ENCODE measurements around the gene RASA3. TPM values are rescaled to one million over a fixed set of nuclear protein-coding genes. Genes with fewer than 3 reads are reported as not detected.

RASA3 gene
- total RNA-seq, 2 experiments from 2014 or later, result 97.2 to 99.3 TPM

DNA sequence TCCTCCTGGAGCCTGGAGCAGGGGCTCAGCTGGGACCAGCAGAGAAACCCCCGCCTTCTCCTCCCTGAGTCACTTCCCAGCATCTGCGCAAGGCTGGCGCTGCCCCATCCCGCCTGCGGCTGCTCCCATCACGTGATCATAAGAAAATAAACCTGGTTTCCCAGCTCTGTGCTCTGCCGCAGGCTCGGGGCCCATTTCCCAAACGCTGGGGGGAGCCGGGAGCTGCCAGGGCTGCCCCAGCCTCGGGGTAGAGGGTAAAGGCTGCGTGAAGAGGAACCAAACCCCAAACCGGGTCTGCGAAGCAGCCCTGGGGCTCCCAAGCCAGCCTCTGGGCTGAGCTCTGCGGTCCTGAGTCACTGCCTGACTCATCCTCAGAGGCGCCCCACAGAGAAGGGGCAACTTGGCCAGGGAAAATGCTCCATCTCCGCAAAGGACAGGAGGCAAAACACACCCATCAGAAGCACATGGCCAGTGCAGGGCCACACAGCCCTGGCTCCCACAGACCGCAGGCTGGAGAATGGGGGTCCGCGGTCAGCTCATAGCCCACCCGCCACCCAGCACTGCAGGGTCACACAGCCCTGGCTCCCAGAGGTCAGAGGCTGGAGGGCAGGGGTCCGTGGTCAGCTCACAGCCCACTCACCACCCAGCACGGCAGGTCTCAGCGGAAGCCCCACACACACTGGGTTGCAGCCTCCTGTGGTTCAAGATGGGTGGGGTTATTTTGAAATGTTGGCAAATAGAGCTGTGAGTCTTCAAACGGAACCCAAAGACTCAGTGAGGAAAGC, 67.1 kb downstream of the RASA3 start:
- POLR2A ChIA-PET, result interaction anchor here (0.7 to 2.6 kb wide), 16 partner anchors 10 to 576 kb away, joined by 3 to 20 read pairs (median 4); partner anchors contain the start of gene UPF3A

DNA sequence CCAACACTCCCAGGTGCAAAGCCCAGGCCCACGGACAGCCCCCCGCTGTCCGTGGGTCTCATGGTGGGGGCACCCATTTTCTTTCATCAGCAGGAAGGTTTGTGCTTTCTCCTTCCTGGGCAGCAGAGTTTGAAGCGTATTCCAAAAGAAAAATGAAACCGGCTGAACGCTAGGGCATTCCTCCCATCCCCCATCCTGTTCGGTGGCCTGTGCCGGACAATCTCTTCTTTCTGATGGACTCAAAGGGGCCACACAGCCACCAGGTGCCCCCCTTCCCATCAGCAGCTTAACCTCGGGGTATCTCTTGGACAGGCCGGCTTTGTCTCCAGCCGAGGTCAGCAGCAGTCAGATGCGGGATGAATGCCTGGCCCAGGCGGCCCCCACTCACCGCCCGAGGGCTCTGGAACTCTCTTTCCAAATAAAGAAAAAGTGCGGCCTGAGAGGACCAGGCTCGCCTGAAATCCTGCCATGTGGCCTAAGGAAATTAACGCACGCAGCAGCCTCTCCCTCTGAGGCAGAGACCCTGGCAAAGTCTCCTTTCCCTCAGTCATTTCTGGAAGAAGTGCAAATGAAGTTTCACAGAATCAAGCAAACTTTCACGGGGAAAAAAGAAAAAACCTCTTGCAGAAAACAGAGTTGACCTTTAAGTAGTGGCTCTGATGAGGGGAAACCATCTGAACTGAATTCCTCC, 67.8 kb downstream of the RASA3 start:
- DNase-seq, result no peak
- Mint-ChIP-seq H3K9me3 (no peaks in the 10 kb centered on the region), H3K36me3 (ENCODE audit: low read depth) (peaks cover 35% of the 10 kb centered on the region), H3K27me3 (no peaks in the 10 kb centered on the region), H3K4me3 (peak overlapping the region; percentile 67), H3K4me1 (peaks cover 65% of the 10 kb centered on the region), H3K27ac (peak overlapping the region; percentile 89)
- ChIA-PET POLR2A (interaction anchor here (1.1 to 2.6 kb wide), 10 partner anchors 46 to 217 kb away, joined by 3 to 20 read pairs (median 5); partner anchors contain the start of gene UPF3A), CTCF (interaction anchor here (1.5 kb wide), 2 partner anchors 47 to 162 kb away, joined by 11 to 15 read pairs; no protein-coding TSS in a partner anchor)

More for the DNA sequence above, 67.1 kb downstream of the RASA3 start:
- H3K4me1 Mint-ChIP-seq, result peaks cover 60% of the 10 kb centered on the region
- DNase-seq, result peak; percentile 81
- H3K36me3 Mint-ChIP-seq (ENCODE audit: low read depth), result peaks cover 29% of the 10 kb centered on the region
- no peaks in the 10 kb centered on the region for H3K9me3 Mint-ChIP-seq
- peak overlapping the region; percentile 89 for H3K27ac Mint-ChIP-seq
- no peaks in the 10 kb centered on the region for H3K27me3 Mint-ChIP-seq
- peak overlapping the region; percentile 67 for H3K4me3 Mint-ChIP-seq
- CTCF ChIA-PET, result interaction anchor here (1.1 to 1.5 kb wide), 3 partner anchors 46 to 161 kb away, joined by 5 to 15 read pairs (median 11); no protein-coding TSS in a partner anchor

DNA sequence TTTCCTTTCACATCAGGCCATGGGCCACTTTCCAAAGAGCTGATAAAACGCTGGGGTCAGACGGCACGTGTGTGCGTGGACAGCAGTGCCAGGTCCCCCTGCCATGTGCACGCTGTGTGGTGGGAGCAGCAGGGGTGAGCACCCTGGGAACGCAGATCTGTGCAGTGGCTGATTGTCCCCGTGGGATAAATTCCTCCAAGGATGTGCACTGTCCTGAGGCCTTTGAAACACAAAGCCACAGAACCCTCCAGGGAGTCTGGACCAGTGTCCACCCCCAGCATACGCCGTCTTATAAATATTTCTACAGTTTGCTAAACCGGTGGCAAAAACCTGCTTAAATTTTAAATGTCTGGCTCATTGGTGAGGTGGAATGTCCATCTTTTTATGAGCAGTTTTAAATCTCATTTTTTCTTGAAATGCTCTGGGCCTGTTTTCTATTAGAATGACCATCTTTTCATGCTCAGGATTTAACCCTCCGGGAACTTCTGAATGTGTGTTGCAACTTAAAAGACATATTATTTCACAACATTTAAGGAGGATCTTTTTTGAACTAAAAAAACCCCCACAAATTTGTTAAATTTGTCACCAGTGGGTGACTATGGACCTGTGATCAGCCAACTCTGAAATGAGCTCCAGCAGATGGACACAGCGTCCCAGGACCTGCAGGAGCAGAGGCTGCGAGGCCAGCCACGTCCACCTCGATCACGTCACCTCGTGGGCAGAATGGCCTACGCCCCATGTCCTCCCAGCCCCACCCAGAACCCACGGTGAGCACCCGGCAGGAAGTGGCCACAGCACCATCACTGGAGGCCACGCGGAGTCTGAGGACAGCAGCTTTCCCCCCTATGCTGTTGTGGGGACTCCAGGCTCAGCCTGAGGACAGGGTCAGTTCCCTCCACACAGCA, 68.6 kb downstream of the RASA3 start:
- no peak for DNase-seq
- Mint-ChIP-seq H3K9me3 (no peaks in the 10 kb centered on the region), H3K4me3 (peak overlapping the region; percentile 67), H3K27me3 (no peaks in the 10 kb centered on the region), H3K27ac (no peak overlapping the region), H3K36me3 (ENCODE audit: low read depth) (peaks cover 40% of the 10 kb centered on the region), H3K4me1 (peaks cover 61% of the 10 kb centered on the region)
- ChIA-PET POLR2A (interaction anchor here (2.6 kb wide), 1 partner anchor 47 kb away, joined by 20 read pairs; no protein-coding TSS in a partner anchor), CTCF (no interaction called here)

DNA sequence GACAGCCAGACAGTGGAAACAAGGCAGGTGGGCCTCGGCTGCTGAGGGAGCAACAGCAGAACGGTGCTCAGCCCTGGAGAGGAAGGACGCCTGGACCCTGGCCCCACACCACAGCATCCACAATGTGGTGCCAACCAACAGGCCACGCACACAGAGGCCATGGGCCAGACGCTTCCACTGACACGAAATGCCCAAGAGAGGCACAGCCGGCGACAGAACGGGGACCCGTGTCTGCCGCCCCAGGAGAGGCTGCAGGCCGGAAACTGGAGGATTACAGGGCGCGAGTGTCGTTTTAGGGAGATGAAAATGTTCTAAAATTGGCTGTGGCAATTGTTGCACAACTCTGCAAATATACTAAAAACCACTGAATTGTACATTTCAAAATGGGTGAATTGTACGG, 69.7 kb downstream of the RASA3 start:
- Mint-ChIP-seq H3K27ac (no peak overlapping the region), H3K27me3 (no peaks in the 10 kb centered on the region), H3K4me1 (peaks cover 55% of the 10 kb centered on the region), H3K9me3 (no peaks in the 10 kb centered on the region), H3K36me3 (ENCODE audit: low read depth) (peaks cover 47% of the 10 kb centered on the region), H3K4me3 (no peak overlapping the region)
- no peak for DNase-seq
- CTCF ChIA-PET, result no interaction called here
- POLR2A ChIA-PET, result no interaction called here

DNA sequence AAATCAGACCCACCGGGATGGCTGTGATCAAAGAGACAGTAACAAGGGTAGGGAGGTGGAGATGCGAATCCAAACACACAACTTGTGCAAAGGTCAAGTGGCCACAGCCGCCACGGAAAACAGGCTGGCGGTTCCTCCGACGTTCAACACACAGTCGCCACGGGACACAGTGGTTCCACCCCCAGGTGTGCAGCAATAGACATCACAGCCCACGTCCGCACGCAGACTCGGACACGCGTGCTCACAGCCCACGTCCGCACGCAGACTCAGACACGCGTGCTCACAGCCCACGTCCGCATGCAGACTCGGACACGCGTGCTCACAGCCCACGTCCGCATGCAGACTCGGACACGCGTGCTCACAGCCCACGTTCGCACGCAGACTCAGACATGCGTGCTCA, 70.1 kb downstream of the RASA3 start:
- ChIA-PET CTCF (no interaction called here), POLR2A (no interaction called here)
- H3K27me3 Mint-ChIP-seq, result no peaks in the 10 kb centered on the region
- no peak overlapping the region for H3K4me3 Mint-ChIP-seq
- H3K27ac Mint-ChIP-seq, result no peak overlapping the region
- H3K9me3 Mint-ChIP-seq, result no peaks in the 10 kb centered on the region
- H3K36me3 Mint-ChIP-seq (ENCODE audit: low read depth), result peaks cover 48% of the 10 kb centered on the region
- DNase-seq, result no peak
- peaks cover 55% of the 10 kb centered on the region for H3K4me1 Mint-ChIP-seq

DNA sequence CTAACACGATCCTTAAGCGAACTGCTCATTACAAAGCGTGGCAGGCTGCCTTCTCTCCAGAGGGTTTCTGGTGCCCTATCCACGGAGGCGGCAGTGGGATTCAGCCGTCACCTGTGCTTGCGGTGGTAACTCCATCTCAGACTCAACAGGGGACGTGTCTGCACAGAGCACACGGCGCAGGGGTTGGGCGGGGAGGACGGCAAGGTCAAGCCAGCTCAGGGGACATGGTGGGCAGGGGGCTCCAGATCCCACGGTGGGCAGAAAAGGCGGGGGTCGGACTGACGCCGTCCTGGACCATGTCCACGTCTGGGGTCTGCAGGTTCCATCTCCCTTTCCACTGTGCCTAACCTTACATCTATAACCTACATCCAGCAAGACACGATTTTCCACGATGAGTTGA, 70.7 kb downstream of the RASA3 start:
- H3K27ac Mint-ChIP-seq, result no peak overlapping the region
- CTCF ChIA-PET, result no interaction called here
- POLR2A ChIA-PET, result no interaction called here
- peaks cover 52% of the 10 kb centered on the region for H3K4me1 Mint-ChIP-seq
- no peaks in the 10 kb centered on the region for H3K27me3 Mint-ChIP-seq
- H3K36me3 Mint-ChIP-seq (ENCODE audit: low read depth), result peaks cover 49% of the 10 kb centered on the region
- H3K9me3 Mint-ChIP-seq, result no peaks in the 10 kb centered on the region
- no peak for DNase-seq
- H3K4me3 Mint-ChIP-seq, result no peak overlapping the region

DNA sequence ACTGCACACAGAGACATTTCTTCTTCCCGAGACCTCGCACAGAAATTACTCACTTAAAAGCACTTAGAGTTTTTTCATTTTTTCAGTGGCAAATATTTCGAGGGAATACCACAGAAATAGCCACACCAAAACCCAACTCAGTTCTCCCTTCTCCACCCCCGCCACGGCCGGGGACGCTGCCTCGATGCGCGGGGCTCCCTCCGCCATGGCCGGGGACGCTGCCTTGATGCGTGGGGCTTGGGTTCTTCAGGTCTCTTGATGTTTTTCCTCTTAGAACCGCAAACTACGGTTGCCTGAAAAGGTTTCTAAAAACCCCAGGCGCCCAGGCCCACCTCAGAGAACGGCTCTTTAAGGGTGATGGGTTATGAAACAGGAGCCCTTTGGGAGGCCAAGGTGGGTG, 71.4 kb downstream of the RASA3 start:
- peaks cover 55% of the 10 kb centered on the region for H3K36me3 Mint-ChIP-seq (ENCODE audit: low read depth)
- no peaks in the 10 kb centered on the region for H3K27me3 Mint-ChIP-seq
- peaks cover 45% of the 10 kb centered on the region for H3K4me1 Mint-ChIP-seq
- DNase-seq, result no peak
- H3K27ac Mint-ChIP-seq, result no peak overlapping the region
- H3K4me3 Mint-ChIP-seq, result no peak overlapping the region
- ChIA-PET CTCF (no interaction called here), POLR2A (no interaction called here)
- no peaks in the 10 kb centered on the region for H3K9me3 Mint-ChIP-seq

DNA sequence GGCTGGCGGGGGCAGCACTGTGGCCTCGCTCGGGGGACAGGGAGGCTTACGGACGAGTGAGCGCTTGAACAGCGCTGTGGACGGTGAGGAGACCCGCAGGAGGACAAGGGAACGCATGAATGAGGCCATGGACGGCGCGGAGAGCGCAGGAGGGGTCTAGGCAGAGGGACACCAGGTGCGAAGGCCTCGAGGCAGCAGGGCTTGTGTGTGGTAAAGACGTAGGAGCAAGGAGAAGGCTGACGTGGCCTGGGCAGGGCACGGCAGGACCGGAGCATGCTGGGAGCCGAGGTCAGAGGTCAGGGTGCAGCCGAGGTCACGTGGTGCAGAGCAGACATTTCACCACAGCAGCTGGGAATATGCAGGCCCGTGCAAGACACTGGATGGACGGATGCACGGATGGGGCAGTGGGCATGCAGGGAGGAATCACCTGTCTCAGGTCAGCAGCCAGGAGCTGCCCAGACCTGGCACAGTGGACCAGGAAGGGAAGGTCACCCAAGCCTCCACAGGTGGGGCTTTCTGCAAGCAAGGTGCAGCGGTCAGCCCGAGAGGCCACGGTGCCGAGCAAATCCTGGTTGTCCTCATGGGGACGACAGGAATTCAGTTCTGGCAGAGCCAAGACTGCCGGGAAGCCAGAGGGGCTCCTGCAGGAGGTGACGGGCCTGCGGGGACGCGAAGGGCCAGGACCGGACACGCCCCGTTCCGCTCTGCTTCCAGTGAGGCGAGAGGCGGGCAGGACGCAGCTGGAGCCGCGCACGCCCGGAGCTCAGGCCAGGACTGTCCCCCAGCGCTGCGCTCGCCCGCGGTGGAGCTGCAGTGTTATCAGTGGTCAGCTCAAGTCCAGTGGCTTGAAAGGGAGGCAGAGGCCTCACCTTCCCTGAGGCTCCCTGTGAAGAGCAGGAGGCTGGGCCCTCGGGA, 72.2 kb downstream of the RASA3 start:
- CTCF ChIA-PET, result no interaction called here
- POLR2A ChIA-PET, result no interaction called here
- DNase-seq, result no peak

DNA sequence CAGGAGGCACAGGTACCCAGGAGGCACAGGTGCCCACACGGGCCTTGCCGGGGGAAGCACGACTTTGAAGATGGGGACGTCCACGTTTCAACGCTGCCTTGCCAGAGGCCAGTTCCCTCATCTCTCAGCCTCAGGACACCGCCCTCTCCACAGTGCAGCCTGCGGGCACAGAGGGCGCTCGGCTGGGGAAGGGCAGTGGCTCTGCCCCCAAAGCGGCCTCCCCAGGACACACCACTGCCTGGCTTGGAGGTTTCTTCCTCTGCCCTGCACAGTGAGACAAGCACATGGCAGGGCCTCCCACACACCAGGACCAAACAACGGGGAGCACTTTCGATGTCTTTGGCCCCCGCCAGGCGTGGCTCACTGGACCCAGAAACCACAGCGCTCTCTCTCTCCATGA, 73.0 kb downstream of the RASA3 start:
- Mint-ChIP-seq H3K4me3 (no peak overlapping the region), H3K9me3 (no peaks in the 10 kb centered on the region), H3K27me3 (no peaks in the 10 kb centered on the region), H3K27ac (peak overlapping the region; percentile 1), H3K4me1 (peaks cover 32% of the 10 kb centered on the region), H3K36me3 (ENCODE audit: low read depth) (peaks cover 58% of the 10 kb centered on the region)
- ChIA-PET CTCF (no interaction called here), POLR2A (no interaction called here)
- no peak for DNase-seq

More for the DNA sequence above, 72.2 kb downstream of the RASA3 start:
- Mint-ChIP-seq H3K36me3 (ENCODE audit: low read depth) (peaks cover 56% of the 10 kb centered on the region), H3K4me3 (no peak overlapping the region), H3K27me3 (no peaks in the 10 kb centered on the region), H3K27ac (peak overlapping the region; percentile 1), H3K9me3 (no peaks in the 10 kb centered on the region), H3K4me1 (peaks cover 37% of the 10 kb centered on the region)

DNA sequence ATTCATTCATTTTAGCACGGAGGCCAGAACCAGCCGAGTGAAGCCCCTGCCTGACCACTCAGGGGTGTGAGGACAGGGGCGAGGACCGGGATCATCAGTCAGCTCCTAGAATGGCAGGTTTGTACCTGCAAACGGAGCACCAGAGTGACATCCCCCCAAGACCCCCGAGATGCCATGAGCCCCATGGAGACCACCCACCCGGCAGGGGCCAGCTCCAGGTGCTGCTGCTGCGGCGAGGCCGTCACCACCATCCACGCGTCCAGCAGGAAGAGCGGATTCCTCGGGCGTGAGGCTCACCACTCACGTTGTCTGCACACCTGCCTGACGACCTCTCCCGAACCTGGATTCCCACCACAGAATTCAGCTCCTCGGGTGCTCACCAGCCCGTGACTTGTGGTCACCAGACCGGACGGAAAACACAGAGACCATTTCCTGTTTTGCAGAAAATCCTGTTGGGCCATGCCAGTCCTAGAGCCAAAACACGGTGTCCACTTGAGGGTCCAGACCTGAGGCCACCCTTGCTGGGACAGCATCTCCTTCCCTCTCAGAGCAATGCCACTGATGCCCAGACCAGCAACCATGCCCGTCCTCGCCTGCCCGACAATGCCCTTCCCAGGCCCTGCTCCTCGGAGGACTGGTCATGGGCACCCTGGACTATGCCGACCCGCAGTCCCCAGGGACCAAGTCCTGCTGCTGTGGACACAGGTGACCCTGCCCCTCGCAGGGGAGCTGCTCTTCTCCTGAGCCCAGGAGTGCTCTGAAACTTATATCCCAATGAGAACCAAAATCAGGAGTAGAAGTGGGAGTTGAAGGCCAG, 74.2 kb downstream of the RASA3 start:
- Mint-ChIP-seq H3K27me3 (no peaks in the 10 kb centered on the region), H3K4me3 (no peak overlapping the region), H3K27ac (no peak overlapping the region), H3K36me3 (ENCODE audit: low read depth) (peaks cover 52% of the 10 kb centered on the region), H3K4me1 (peaks cover 24% of the 10 kb centered on the region), H3K9me3 (no peaks in the 10 kb centered on the region)
- ChIA-PET POLR2A (interaction anchor here (1.8 kb wide), 1 partner anchor 9 kb away, joined by 5 read pairs; no protein-coding TSS in a partner anchor), CTCF (no interaction called here)
- no peak for DNase-seq

DNA sequence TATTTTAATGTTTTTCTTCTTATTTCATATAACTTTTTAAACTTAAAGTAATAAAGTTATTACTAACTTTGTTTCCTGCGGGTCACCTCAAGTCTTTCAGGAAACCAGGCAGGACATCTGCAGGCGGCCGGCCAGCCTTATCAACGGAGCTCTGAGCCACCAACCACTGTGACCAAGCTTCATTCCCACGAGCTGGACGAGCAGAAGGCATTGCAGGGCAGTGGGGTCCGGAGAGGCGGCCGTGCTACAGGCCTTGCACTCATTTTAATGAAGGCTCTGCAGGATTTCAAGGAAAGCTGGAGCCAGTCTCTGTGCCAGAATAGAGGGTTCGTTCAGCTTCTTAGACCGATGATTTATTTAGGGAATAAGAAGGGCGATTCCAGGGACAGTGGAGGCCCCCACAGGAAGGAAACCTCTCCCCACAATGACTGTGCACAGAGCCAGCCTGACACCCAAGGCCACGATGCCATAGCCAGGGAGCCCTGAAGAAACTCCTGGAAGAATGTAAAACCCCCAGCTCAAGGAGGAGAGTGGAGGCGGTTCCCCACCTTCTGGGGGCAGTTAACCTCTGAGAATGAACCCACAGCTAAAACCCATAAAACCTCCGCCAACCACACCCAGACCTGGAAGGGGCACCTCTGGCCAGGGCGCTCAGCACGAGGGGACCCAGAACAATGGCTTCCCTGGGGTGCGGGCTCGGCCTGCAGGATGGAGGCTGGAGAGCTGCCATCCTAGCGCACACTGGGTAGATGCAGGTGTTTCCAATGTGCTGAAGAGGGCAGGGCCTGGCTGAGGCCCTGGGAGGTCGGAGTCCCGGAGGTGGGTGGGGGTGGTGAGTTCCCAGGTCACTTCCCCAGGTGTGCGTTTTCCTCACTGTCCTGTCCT, 75.0 kb downstream of the RASA3 start:
- ChIA-PET POLR2A (interaction anchor here (1.8 kb wide), 1 partner anchor 10 kb away, joined by 5 read pairs; no protein-coding TSS in a partner anchor), CTCF (no interaction called here)
- Mint-ChIP-seq H3K9me3 (no peaks in the 10 kb centered on the region), H3K36me3 (ENCODE audit: low read depth) (peaks cover 55% of the 10 kb centered on the region), H3K4me1 (peaks cover 28% of the 10 kb centered on the region), H3K4me3 (no peak overlapping the region), H3K27me3 (no peaks in the 10 kb centered on the region), H3K27ac (no peak overlapping the region)
- DNase-seq, result no peak

Measured in activated CD4-positive, alpha-beta memory T cell treated with anti-CD3 and anti-CD28 coated beads, Interleukin-2, amount 10 ng/mL, durations not matched to agents 7 days and 5 days (primary cell).